Lung microvascular endothelial cell (primary cell): ENCODE measurements around the gene SCG2. TPM values are rescaled to one million over a fixed set of nuclear protein-coding genes. Genes with fewer than 3 reads are reported as not detected.
"Not testable (repeated sequence)": the region's sequence is repeated elsewhere in the genome, so short reads cannot be mapped to it uniquely, and the experiment has no call there.

Experiments
- DNase-seq, 2 donors: peaks; one replicate each; pipeline versions ENCODE4 v3.0.0 to v3.0.0-alpha.2; 2010; ENCODE audit warnings: low read depth in 2 of 2
- total RNA-seq: library from RNA; depleted of rRNA; stranded (reverse); fragments of >200 nt; gene quantifications from 2 replicates; pipeline ENCODE4 v1.2.1, GENCODE V29; 2014

SCG2 gene
- total RNA-seq, 1 donor from 2014 or later: not detected

GRCh38 chr2:223612501-223612900, 10.3 kb upstream of the SCG2 start:
- no peak for DNase-seq

- no peak for DNase-seq
These were observed 8.9 kb upstream of the SCG2 start for GRCh38 chr2:223611061-223611460.

GRCh38 chr2:223607476-223607875, 5.3 kb upstream of the SCG2 start:
- no peak for DNase-seq

GRCh38 chr2:223606946-223607345, 4.8 kb upstream of the SCG2 start:
- no peak for DNase-seq

- DNase-seq: no peak
These were observed 2.1 kb upstream of the SCG2 start for GRCh38 chr2:223604231-223604630.

- peak; percentile 51 to 53 for DNase-seq
These were observed 811 bp upstream of the SCG2 start for GRCh38 chr2:223602972-223603371.

GRCh38 chr2:223601018-223601417, 1.1 kb downstream of the SCG2 start:
- no peak for DNase-seq

- no peak for DNase-seq
These were observed 2.4 kb downstream of the SCG2 start for GRCh38 chr2:223599640-223600380.

- no peak for DNase-seq
These were observed 3.0 kb downstream of the SCG2 start for GRCh38 chr2:223598994-223599639.

GRCh38 chr2:223597076-223597475, 5.1 kb downstream of the SCG2 start:
- DNase-seq: no peak

- no peak for DNase-seq
These were observed 6.0 kb downstream of the SCG2 start for GRCh38 chr2:223596208-223596607.

GRCh38 chr2:223594831-223595230, 7.3 kb downstream of the SCG2 start:
- DNase-seq: no peak

GRCh38 chr2:223594259-223594658, 7.9 kb downstream of the SCG2 start:
- DNase-seq: no peak

GRCh38 chr2:223592689-223593088, 9.5 kb downstream of the SCG2 start:
- DNase-seq: not testable (repeated sequence)

- peak in 1 of 2 donors; percentile 49 for DNase-seq
These were observed 10.6 kb downstream of the SCG2 start for GRCh38 chr2:223591596-223591995.

GRCh38 chr2:223590964-223591363, 11.2 kb downstream of the SCG2 start:
- DNase-seq: peak; percentile 48 to 81

- DNase-seq: peak; percentile 79 to 87
These were observed 12.3 kb downstream of the SCG2 start for GRCh38 chr2:223589901-223590300.

- no peak for DNase-seq
These were observed 13.9 kb downstream of the SCG2 start for GRCh38 chr2:223588251-223588650.

GRCh38 chr2:223587301-223587700, 14.9 kb downstream of the SCG2 start:
- DNase-seq: no peak

- DNase-seq: peak in 1 of 2 donors; percentile 61
These were observed 15.9 kb downstream of the SCG2 start for GRCh38 chr2:223586261-223586660.

GRCh38 chr2:223585666-223586065, 16.5 kb downstream of the SCG2 start:
- peak; percentile 40 to 54 for DNase-seq

GRCh38 chr2:223582001-223582400, 20.2 kb downstream of the SCG2 start:
- no peak for DNase-seq

GRCh38 chr2:223580951-223581350, 21.2 kb downstream of the SCG2 start:
- peak in 1 of 2 donors; percentile 50 for DNase-seq
